Cardiac septum (tissue), 1 donor: ENCODE data around the gene TGFBR3. TPM values are rescaled to one million over a fixed set of nuclear protein-coding genes. Genes with fewer than 3 reads are reported as not detected.

ENCODE experiments used
- DNase-seq: peaks from one replicate; pipeline ENCODE4 v3.0.0-alpha.2; 2020; ENCODE audit warnings: low spot score
- intact Hi-C: fragments of 100-400 bp; cut with DNase I; formaldehyde crosslinking; loops from one replicate; pipeline ENCODE4 v1.14.0; 2022
- total RNA-seq: library from RNA; stranded (reverse); fragmentation: NEBNext Ultra II Directional; extraction: Animal tissue kit (Norgen Biotek cat#: 25700); gene quantifications from one replicate; pipeline ENCODE4 v1.2.1, GENCODE V29; 2021
- donor health status: DM: no; HTN: no; CAD: no.

The TGFBR3 gene
- total RNA-seq, 1 donor from 2014 or later, result 12.6 TPM

DNA sequence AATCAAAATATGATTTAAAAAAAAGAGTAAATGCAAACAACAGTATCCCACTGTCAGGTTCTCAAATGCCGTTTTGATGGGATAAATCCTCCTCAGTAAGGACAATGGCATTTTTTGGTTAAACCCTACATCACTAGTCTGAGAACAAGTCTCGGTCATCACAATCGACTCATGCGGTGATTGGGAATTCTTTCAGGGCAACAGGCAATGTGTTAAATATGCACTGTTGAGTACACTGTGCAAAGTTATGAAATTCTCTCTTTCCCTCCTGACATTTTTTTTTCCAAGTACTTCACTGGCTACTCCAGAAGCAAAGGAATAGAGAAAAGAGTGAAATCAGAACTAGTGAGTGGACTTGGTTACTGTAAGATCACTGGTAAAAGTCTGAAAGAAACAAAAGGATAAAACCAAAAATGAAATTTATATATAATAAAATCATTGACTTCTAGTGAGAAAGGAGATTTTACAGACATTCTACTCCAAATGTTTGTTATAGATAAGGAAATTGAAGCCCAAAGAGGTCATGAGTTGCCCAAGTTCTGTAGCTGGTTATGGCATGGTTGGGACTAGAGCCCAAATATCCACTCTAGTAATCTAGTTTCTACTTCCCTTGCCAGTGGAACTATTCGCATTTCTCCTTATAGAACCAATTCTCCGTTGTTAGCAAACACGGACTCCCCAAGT is 111.3 kb downstream of the TGFBR3 start:
- intact Hi-C loops, result no loop called here
- no peak for DNase-seq

DNA sequence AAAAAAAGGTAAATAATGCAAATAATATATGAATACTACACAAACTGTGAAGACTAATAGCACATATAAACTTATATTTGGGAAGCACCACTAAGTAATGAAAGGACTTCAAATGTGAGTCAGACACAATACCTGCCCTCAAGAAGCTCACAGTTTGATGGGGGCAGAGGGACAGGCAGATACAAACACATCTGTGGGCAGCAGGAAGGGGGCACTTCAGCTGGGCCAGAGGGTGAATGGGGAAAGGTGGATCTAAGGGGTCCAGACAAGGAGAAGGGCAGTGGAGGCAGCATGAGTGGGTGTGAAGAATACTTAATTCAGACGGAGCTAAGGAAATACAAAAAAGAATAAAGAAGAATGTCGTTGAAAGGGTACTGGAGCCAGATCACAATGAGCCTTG is 114.2 kb downstream of the TGFBR3 start:
- no peak for DNase-seq
- intact Hi-C loops, result no loop called here

DNA sequence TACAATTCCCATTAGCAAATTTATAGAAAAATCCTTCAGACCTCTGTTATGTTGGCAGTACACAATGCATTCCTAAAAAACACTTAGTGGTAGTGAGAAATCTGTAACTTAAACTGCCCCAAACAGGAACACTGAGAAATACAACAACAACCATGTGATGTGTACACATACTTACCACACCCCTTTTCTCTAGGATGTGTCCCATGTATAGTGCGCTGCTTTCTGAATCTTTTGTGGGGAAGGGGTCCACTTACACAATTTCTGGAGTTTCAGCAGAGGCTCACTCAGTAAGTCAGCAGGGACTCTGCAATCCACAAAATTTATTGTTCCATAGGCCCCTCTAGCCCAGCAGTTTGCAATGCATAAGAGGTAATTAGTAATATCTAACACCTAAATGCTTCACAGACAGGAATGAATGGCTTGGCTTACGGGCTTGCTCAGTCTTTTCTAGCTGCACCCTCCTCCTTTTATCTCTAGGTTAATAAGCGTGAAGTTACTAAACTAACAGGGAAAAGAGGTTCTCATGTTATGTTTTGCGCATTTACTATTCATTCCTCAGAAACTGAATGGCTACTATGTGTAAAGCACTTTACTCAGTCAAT is 115.2 kb downstream of the TGFBR3 start:
- intact Hi-C loops, result no loop called here
- DNase-seq, result no peak

DNA sequence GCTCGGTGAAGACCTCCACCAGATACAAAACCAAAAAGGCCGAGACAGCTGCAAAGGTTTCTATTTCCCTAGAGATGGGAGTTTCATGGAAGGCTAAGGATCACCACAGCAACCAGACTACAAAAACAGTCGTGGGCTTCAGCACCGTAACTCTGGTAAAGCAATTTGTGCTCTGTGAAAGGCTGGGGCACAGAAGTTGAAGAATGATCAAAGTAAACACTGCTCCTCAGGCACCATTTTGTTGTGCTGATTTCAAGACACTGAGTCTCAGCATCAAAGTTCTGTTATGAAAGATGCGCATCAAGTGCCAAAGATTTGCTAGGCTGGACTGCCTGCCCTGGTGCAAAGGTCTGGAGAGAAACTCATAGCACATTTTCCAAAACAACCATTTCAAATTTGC is 116.2 kb downstream of the TGFBR3 start:
- no peak for DNase-seq
- intact Hi-C loops, result no loop called here

GRCh38 chr1:91768786-91769725 is 116.9 kb downstream of the TGFBR3 start:
- intact Hi-C loops, result no loop called here
- DNase-seq, result no peak

DNA sequence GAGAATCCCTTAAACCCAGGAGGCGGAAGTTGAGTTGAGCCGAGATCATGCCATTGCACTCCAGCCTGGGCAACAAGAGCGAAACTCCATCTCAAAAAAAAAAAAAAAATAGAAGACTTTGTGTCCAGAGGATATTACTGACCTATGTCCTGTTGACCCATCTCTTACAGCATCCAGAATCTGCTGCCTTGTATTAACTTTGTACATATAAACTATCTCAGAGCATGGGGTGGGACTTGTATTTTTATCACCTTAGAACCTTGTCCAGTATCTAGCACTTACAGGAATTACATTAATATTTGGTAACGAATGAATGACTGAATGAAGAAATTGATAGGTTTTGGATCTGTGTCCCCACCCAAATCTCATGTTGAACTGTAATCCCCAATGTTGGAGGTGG is 117.8 kb downstream of the TGFBR3 start:
- DNase-seq, result no peak
- intact Hi-C loops, result no loop called here

- no peak for DNase-seq
These were observed 119.1 kb downstream of the TGFBR3 start for GRCh38 chr1:91766883-91767282.

GRCh38 chr1:91765880-91766443 is 120.0 kb downstream of the TGFBR3 start:
- DNase-seq, result no peak
- intact Hi-C loops, result no loop called here

More at GRCh38 chr1:91766883-91767282, 119.1 kb downstream of the TGFBR3 start:
- intact Hi-C loops, result no loop called here

DNA sequence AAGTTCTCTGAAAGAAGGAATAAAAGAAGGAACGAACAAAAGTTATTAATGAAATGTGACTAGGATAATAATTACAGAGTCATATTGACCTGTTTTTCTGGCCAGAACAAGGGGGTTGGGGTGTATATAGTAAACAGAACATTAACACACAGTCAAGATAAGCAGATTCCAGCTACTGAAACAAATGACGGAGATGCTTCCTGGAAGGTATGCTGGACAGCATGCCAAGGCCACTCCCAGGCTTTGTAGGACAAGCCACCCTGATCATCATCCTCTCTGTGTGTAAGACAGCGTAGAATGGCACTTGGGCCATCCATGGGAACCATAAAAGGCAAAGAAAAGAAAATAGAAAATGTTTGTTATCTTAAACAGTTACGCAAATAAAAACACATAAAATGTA is 120.7 kb downstream of the TGFBR3 start:
- DNase-seq, result no peak
- intact Hi-C loops, result no loop called here

DNA sequence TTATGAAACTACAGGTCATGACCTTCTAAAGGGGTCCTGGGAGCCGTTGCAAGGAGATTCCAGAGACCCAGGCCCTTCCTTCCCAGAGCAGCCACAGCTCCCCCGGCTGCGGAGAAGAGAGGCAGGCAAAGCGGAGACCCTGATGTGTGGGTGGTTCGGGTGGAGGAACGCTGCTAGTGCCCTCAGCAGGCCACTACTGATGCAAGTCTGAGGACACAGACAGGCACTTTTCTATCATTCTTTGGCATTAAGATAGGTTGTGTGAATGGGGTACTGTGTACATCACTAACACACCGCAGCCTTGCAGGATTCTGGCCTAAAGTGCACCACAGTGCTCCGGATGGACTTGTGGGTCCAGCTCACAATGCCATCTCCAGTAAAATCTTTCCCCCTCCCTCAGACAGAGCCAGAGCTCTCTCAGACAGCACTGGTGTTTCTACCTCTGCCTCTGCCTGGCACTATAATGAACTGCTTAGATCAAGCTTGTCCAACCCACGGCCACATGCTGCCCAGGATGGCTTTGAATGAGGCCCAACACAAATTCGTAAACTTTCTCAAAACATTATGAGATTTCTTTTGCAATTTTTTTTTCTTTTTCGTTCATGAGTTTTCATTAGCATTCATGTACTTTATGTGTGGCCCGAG is 121.4 kb downstream of the TGFBR3 start:
- DNase-seq, result no peak
- intact Hi-C loops, result no loop called here

DNA sequence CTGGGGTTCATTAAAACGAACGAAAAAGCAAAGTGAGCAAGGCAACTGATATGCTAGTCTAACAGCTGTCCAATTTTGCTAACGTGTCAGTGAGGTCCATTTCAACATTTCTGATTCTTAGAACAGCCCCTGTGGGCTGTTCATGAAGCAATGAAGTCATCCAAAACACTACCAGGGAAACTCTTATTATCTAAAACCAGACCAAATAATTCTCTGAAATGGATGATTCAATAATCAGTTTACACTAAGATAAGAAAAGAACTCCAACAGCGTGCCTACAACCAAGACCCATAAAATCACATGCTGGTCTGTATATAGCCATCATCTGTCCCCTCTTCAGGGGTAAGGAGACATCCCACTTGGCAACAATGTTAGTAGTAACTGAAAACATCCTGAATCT is 122.7 kb downstream of the TGFBR3 start:
- intact Hi-C loops, result no loop called here
- DNase-seq, result no peak

DNA sequence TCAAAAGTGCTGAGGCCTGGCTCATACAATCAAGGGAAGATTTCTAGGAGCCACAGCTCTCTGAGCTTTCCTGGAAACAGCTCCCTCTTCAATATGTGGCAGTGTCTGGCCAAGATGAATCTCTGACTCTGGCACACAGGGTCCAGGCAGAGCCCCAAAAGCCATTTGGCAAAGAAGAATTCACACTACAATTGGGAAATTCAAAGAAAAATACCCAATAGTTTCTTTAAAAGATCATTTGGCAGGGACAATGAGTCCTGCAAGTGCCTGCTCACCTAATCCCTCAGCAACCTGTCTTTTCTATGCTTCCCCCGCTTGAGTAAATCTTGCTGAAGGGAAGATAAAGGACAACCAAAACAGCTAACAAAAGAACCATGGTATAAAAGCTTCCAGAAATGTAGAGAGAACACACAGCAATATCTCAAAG is 124.6 kb downstream of the TGFBR3 start:
- DNase-seq, result no peak
- intact Hi-C loops, result no loop called here

- intact Hi-C loops, result no loop called here
- DNase-seq, result no peak
These were observed 125.4 kb downstream of the TGFBR3 start for GRCh38 chr1:91760512-91760911.

DNA sequence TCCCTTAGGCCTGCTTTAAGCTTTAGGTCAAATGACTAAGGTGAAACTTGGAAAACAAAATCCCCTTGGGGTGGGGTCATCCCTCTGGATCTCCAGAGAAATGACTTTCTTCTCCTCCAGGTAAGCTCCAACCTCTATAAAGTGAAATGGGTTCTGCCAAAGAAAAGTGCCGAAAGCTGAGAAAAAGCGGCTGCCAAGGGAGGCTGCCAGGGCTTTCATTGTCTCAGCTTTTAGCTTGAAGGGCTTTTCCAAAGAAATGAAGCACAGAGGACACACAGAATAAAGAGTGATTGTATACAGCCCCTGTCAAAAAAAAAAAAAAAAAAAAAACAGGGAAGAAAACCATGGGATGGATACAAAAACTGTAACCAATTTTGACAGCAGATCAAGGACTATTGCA is 126.9 kb downstream of the TGFBR3 start:
- no peak for DNase-seq

GRCh38 chr1:91757763-91758460 is 128.0 kb downstream of the TGFBR3 start:
- no peak for DNase-seq
- intact Hi-C loops, result no loop called here

More for the DNA sequence above, 126.9 kb downstream of the TGFBR3 start:
- intact Hi-C loops, result no loop called here

DNA sequence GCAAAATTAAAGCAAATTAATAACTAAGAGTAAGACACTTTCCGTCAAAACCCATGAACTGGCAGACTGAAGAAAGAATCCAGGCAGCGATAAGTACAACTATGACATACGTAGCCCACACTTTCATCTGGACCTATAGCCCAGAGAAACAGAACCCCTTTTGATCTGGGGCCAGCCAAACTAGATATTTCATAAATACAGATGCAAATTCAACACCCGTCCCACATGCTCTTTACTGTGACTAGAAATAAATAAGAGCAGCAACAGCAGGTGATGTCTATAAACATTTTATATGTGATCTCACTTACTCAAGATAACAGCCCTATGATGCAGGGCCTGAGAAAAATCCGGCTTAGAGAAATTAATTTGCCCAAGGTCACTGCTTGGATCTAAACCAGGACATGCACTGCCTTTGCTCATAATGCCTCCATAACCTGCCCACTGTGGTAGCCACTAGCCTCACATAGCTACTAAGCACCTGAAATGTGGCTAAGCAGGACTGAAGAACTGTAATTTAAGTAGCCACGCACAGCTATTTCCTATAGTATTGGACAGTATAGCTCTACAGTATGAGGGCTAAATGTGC is 130.2 kb downstream of the TGFBR3 start:
- DNase-seq, result no peak
- intact Hi-C loops, result no loop called here

DNA sequence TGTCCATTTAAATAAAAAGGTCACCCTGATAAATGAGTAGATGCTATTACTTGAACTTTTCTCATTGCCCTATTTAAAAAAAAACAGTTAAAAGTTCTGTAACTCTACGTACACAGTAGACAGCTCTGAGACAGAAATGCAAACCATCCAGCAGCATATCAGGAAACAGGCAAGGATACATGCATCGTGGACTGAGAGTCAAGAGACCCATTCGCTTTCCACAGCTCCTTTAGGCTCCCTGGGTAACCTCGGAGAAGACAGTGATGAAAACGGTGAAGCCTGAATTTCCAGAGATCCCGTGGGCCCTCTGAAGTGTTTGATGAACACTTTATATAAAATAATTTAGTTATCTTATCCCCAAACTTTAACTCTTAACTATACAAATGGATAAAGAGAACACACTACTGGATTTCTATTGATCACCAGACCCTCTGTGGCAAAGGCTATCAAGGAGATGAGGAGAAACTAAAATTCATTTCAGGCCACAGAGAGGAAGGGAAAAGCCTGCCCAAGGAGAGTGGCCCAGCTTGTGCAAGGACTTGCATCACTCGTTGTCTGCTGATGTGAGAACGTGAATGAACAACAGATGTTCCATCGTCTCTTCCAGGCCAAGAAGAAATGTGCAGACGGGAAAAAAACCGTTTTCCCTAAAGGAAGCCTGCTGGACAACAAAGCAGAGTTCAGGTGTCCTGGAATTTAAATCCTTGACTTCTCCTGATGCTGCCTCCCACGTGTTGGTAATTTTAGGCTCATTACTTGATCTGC is 131.0 kb downstream of the TGFBR3 start:
- intact Hi-C loops, result no loop called here
- DNase-seq, result no peak

- intact Hi-C loops, result no loop called here
- no peak for DNase-seq
These were observed 131.6 kb downstream of the TGFBR3 start for GRCh38 chr1:91754348-91754747.
